ENCODE data around the gene SHCBP1L.

GRCh38 chr1:182960046-182960445, 7.1 kb upstream of the SHCBP1L start:
- no peak for TF ChIP-seq CTCF (IDR thresholded peaks at IDR 0.05; ENCODE audit: low read length)
- TF ChIP-seq EZH2phosphoT487 (IDR thresholded peaks at IDR 0.05; ENCODE audit: low read length) = no peak

Measured in MM.1S (cell line).